Activated T-cell treated with anti-CD3 and anti-CD28 coated beads, Interleukin-2, amount 50 U/mL, for 4 hours (primary cell): ENCODE data around the gene TAB2. TPM values are rescaled to one million over a fixed set of nuclear protein-coding genes. Genes with fewer than 3 reads are reported as not detected.

ENCODE experiments used
- ATAC-seq, 2 donors: fragments of 200-7000 bp; cut with Tn5 transposase; one replicate each; pipeline ENCODE4 v1.10.0; 2021
- DNase-seq: peaks from one replicate; pipeline ENCODE4 v3.0.0-alpha.2; 2020
- H3K27me3 Mint-ChIP-seq: one replicate; pipeline ENCODE4 v1.8.0; 2021; ENCODE audit warnings: low read depth, mixed read lengths
- H3K36me3 Mint-ChIP-seq: one replicate; pipeline ENCODE4 v1.8.0; 2022; ENCODE audit warnings: mixed read lengths; ENCODE audit not compliant: insufficient read depth
- H3K4me1 Mint-ChIP-seq: one replicate; pipeline ENCODE4 v1.8.0; 2021; ENCODE audit warnings: low read depth, mixed read lengths
- H3K4me3 Mint-ChIP-seq: one replicate; pipeline ENCODE4 v1.8.0; 2021; ENCODE audit warnings: mild to moderate bottlenecking, moderate library complexity, mixed read lengths
- H3K9me3 Mint-ChIP-seq: one replicate; pipeline ENCODE4 v1.8.0; 2021; ENCODE audit warnings: mixed read lengths
- total RNA-seq, 3 donors: library from RNA; stranded (reverse); gene quantifications; one replicate each; pipeline ENCODE4 v1.2.1, GENCODE V29; 2021

TAB2 gene
- total RNA-seq, 3 donors from 2014 or later = 69.7 to 84.9 (median 77.4) TPM

DNA sequence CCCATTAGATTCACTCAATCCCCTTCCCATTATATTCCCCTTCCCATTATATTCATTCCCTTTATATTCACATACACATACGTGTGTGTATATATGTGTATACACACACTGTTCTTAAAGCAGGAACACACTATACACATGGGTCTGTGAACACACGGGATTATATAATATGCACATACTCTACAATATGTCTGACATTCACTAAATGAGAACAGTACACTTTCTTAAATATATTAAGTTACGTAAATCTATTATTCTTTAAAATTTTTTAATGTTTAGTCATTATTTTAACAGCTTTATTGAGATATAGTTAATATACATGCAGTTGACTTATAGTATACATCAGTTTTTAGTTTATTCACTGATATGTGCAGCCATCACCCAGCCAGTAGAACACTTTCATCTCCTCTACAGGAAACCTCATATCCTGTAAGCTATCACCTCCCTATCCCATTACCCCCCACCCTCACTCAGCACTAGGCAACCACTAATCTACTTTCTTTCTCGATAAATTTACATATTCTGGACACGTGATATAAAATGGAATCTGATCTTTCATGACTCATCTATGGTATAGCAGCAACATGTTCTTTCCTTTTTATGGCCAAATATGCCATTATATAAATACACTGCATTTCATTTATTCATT, 68.6 kb downstream of the TAB2 start:
- H3K36me3 Mint-ChIP-seq = peaks cover 57% of the 10 kb centered on the region
- peaks cover 13% of the 10 kb centered on the region for H3K9me3 Mint-ChIP-seq
- H3K27me3 Mint-ChIP-seq = no peaks in the 10 kb centered on the region
- H3K4me1 Mint-ChIP-seq = peaks cover 52% of the 10 kb centered on the region
- H3K4me3 Mint-ChIP-seq = no peak overlapping the region
- ATAC-seq = peak; percentile 30 to 54
- DNase-seq = no peak

DNA sequence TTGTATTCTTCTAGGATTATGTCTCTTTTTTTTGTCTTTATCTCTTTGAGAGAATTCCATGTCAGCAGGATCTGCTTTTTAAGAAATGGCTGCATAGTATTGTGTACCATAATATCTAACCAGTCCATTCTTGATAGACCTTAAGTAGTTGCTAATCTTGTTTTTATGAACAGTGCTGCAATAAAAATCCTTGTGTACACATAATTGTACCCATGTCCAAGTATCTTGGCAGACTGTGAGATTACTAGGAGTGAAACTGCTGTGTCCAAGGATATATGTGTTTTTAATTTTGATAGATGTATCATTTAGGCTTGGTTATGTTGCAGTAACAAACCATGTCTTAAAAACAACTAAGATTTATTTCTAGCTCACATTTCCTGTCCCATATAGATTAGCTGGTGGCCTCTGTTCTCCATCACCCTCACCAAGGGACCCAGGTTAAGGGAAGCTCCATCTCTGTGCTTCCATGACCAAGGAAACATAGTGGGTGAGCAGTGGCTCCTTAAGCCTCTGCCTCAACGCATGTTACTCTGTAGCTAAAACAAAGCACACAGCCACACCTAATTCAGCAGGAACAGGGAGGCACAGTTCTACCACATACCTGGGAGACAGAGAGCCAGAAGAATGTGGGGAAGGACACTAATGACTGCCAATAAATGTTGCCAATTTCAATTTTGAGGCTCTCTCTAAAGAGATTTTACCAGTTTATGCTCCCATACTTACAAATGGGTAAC, 70.4 kb downstream of the TAB2 start:
- Mint-ChIP-seq H3K4me1 (peaks cover 58% of the 10 kb centered on the region), H3K27me3 (no peaks in the 10 kb centered on the region), H3K9me3 (peaks cover 13% of the 10 kb centered on the region), H3K4me3 (no peak overlapping the region), H3K36me3 (peaks cover 58% of the 10 kb centered on the region)
- DNase-seq = no peak
- ATAC-seq = no peak

DNA sequence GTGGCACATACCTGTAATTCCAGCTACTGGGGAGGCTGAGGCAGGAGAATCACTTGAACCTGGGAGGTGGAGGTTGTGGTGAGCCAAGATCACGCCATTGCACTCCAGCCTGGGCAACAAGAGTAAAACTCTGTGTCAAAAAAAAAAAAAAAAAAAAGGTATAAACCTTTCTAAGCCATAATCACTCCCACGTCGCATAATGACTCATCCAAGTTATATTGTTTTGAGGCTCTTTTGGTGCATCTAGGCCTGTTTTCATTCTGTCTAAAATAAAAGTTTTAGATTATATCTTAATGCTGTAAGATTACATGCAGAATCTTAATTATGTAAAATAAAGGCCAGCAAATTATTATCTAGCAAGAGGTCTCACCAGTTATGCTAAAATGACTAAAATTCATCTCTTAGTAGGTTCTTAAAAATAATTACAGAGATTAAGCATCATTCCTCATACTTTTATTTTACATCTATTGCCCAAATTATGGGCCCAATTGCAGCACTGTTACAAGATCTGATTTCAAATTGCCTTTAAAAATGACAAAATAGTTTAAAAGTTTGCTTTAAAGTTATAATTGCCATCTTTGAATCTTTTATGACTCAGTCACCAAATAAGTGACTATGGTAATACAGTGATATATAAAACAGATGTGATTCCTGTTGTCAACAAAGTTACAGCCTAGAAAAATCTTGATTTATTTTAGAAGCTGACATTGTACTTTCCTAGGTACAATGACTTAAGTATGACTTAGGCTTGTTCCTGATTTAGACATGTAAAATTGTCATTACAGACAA, 72.2 kb downstream of the TAB2 start:
- Mint-ChIP-seq H3K4me1 (peaks cover 64% of the 10 kb centered on the region), H3K36me3 (peaks cover 50% of the 10 kb centered on the region), H3K4me3 (no peak overlapping the region), H3K27me3 (no peaks in the 10 kb centered on the region), H3K9me3 (peaks cover 13% of the 10 kb centered on the region)
- ATAC-seq (no peak), DNase-seq (no peak)

DNA sequence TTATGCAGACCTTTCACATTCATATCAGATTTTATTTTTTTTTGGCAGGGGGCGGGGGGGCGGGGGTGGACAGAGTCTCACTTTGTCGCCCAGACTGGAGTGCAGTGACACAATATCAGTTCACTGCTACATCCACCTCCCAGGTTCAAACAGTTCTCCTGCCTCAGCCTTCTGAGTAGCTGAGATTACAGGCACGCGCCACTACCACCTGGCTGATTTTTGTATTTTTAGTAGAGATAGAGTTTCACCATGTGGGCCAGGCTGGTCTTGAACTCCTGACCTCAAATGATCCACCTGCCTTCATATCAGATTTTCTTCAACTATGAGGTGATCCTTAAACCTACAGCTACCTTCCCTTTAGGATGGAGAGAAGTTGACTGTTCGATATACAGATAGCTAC, 74.6 kb downstream of the TAB2 start:
- peaks cover 65% of the 10 kb centered on the region for H3K4me1 Mint-ChIP-seq
- H3K4me3 Mint-ChIP-seq = no peak overlapping the region
- no peak for ATAC-seq

DNA sequence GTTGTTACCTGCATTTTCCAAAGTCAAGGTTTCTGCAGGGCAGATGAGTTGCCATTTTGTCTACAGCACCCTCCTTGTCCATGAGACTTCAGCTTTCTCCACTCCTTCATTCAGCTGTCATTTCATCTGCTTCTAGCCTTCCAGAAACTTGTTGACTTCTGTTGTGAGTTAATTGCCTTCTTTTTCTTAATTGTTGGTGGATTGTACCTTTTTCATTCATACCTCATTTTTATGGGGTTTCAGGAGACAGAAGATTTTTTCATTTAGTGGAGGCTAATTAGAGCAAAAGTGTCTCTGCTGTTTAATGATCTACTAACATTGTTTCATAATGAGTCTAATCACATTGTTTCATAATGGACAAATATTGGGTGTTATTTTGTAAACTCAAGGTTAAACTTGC, 75.0 kb downstream of the TAB2 start:
- Mint-ChIP-seq H3K9me3 (no peaks in the 10 kb centered on the region), H3K36me3 (peaks cover 50% of the 10 kb centered on the region), H3K4me3 (no peak overlapping the region), H3K4me1 (peaks cover 67% of the 10 kb centered on the region), H3K27me3 (no peaks in the 10 kb centered on the region)
- ATAC-seq (no peak), DNase-seq (no peak)

More for the DNA sequence above, 74.6 kb downstream of the TAB2 start:
- Mint-ChIP-seq H3K36me3 (peaks cover 49% of the 10 kb centered on the region), H3K9me3 (peaks cover under 1% of the 10 kb centered on the region), H3K27me3 (no peaks in the 10 kb centered on the region)
- DNase-seq = no peak

DNA sequence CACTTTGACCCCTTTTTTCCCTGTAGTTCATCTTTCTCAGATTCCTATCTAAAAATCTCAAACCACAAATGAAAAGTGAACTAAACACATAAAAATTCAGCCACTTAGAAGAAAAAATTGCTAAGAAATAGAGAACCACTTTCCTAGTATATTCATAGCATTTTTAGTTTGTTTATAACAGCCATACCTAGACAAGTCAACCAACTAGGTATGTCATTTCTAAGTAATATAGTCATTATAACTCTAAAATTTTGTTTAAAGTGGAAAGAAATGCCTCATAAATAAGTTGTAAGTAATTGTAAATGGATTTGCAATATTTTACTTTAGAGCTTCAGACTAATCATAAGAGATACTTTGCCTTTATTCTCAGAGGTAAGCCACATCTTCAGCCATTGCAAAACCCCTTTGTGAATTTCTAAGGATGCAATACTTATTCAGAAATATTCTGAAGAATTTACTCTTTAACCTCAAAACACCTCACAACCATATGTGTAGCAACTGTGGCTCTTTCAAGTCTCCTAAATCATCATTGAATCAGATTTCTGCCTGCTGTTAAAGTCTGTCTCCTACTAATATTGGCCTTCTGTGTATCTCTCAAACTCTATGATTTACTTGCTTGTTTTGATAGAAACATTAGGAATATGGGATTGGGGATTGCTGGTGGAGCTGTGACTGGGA, 75.6 kb downstream of the TAB2 start:
- no peak overlapping the region for H3K4me3 Mint-ChIP-seq
- DNase-seq = no peak
- no peaks in the 10 kb centered on the region for H3K9me3 Mint-ChIP-seq
- ATAC-seq = peak; percentile 56 to 67
- H3K27me3 Mint-ChIP-seq = no peaks in the 10 kb centered on the region
- peaks cover 52% of the 10 kb centered on the region for H3K36me3 Mint-ChIP-seq
- H3K4me1 Mint-ChIP-seq = peaks cover 67% of the 10 kb centered on the region

DNA sequence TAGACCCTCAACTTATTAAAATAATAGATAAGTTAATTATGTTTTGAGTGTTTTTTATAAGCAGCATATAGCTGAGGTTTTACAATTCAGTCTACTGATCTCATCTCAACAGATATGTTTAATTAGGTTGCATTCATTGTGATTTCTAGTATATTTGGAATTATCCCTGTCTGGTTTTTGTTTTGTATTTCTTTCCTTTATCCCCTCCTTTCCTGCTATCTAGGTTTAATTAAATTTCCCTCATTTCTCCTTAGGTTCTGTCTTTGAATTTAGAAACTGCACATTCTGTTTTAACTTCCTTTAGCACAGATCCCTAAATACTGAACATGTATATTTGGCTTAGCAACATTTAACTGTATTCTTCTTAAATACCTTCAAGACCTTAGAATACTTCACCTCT, 77.7 kb downstream of the TAB2 start:
- Mint-ChIP-seq H3K36me3 (peaks cover 57% of the 10 kb centered on the region), H3K27me3 (no peaks in the 10 kb centered on the region), H3K9me3 (no peaks in the 10 kb centered on the region), H3K4me3 (no peak overlapping the region), H3K4me1 (peaks cover 60% of the 10 kb centered on the region)
- DNase-seq (no peak), ATAC-seq (no peak)

DNA sequence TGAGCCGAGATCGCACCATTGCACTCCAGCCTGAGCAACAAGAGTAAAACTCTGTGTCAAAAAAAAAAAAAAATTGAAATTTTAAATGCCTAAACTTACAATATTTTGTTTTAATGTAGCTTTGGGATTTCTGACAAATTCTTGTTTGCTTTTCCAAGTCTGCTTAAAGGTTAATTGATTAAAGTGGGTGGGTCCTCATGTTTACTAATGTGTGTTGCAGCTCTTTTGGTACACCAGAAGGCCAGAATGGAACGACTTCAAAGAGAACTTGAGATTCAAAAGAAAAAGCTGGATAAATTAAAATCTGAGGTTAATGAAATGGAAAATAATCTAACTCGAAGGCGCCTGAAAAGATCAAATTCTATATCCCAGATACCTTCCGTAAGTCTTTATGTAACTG, 79.9 kb downstream of the TAB2 start:
- Mint-ChIP-seq H3K27me3 (no peaks in the 10 kb centered on the region), H3K4me1 (peaks cover 42% of the 10 kb centered on the region), H3K9me3 (no peaks in the 10 kb centered on the region), H3K36me3 (peaks cover 55% of the 10 kb centered on the region), H3K4me3 (no peak overlapping the region)
- ATAC-seq (no peak), DNase-seq (no peak)

DNA sequence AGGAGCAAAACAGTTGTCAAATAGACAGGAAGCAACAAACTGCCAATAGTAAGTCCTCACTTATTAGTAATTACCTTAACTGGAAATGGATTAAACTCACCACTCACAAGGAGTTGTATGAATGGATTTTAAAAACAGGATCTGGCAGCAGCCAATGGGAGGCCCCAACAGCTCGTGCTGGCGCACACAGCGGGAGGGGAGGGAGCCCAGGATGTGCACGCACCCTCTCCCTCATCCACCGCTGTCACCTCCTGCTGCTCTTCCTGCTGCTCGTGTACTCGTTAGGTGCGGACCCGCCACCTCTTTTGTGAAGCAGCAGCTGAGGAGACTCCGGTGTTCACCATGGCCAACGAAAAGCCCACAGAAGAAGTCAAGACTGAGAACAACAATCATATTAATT, 82.5 kb downstream of the TAB2 start, which contains the start of gene SUMO4:
Gene SUMO4, plus strand, starts transcription at position 213 of the 400 bp plus-strand sequence. Its CDS starts 130 bp downstream, at position 343.
- no peaks in the 10 kb centered on the region for H3K27me3 Mint-ChIP-seq
- H3K4me3 Mint-ChIP-seq = no peak within 1 kb of the TSS
- H3K4me1 Mint-ChIP-seq = peaks cover 29% of the 10 kb centered on the region
- ATAC-seq = no peak
- peaks cover 65% of the 10 kb centered on the region for H3K36me3 Mint-ChIP-seq
- DNase-seq = no peak
- H3K9me3 Mint-ChIP-seq = no peaks in the 10 kb centered on the region

DNA sequence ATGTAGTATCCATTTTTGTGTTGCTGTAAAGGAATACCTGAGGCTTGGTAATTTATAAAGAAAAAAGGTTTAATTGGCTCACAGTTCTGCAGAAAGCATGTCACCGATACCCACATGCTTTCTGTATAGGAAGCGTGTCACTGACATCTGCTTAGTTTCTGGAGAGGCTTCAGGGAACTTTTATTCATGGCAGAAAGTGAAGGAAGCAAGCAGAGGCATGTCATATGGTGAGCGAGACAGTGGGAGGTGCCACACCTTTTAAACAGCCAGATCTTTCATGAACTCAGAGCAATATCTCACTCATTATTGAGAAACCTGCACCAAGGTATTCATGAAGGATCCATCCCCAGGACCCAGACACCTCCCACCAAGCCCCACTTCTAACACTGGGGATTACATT, 86.0 kb downstream of the TAB2 start:
- Mint-ChIP-seq H3K4me3 (no peak overlapping the region), H3K36me3 (peaks cover 52% of the 10 kb centered on the region), H3K27me3 (no peaks in the 10 kb centered on the region), H3K4me1 (peaks cover 23% of the 10 kb centered on the region), H3K9me3 (no peaks in the 10 kb centered on the region)
- ATAC-seq (peak in 1 of 2 donors; percentile 46), DNase-seq (no peak)

DNA sequence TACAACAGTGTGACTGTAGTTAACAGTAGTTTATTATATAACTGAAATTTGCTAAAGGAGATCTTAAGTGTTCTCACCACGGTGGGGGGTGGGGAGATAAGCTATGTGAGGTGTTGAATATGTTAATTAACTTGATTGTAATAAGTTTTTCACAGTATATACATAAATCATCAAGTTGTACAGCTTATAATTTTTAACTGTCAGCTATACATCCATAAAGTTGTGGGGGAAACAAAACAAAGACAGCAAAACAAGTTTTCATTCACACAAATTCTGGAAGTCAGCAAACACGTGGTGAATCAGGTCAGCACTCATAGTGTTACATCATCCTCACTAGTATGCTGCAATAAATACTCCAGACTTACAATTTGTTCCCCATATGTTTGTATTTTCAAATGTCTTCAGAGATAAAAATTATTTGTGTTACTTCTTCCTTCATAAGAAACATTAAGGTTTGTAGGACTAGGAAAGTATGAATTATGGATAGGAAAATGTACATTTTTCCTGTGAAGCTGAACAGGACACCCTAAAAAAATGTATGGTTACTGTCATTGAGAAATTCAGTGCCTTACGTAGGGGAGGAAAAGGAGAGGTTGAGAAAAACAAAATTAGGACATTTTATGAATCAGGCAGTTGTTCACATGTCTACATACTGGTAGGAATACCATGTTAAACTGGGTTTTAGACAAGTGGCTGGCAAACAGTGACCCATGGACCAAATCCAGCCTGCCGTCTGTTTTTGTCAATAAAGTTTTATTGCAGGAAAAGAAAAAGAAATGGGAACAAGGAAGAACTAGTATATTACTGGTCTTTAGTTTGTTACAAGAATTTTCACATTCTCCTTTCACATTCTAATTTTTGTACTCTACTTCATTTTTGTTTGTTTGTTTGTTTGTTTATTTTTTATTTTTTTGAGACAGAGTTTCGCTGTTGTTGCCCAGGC, 88.6 kb downstream of the TAB2 start:
- no peak overlapping the region for H3K4me3 Mint-ChIP-seq
- DNase-seq = no peak
- H3K27me3 Mint-ChIP-seq = no peaks in the 10 kb centered on the region
- H3K9me3 Mint-ChIP-seq = no peaks in the 10 kb centered on the region
- ATAC-seq = peak in 1 of 2 donors; percentile 10
- H3K4me1 Mint-ChIP-seq = peaks cover 23% of the 10 kb centered on the region
- peaks cover 57% of the 10 kb centered on the region for H3K36me3 Mint-ChIP-seq

DNA sequence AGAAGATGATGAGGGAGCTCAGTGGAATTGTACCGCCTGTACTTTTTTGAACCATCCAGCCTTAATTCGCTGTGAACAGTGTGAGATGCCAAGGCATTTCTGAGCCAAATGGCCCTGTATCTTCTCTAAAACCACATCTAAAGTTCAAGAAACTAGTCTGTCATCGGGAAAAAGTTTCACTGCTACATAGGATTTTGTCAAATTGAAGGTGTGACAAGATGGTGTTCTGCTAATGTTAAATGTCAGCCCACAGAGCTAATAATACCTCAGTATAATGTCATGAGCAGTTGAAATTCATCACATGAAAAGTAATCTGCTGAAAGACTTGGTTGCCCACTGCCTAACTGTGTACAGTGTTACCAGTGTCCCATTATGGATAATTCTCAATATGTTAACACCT, 92.1 kb downstream of the TAB2 start:
- no peaks in the 10 kb centered on the region for H3K9me3 Mint-ChIP-seq
- H3K36me3 Mint-ChIP-seq = peaks cover 39% of the 10 kb centered on the region
- peaks cover 18% of the 10 kb centered on the region for H3K4me1 Mint-ChIP-seq
- H3K27me3 Mint-ChIP-seq = no peaks in the 10 kb centered on the region
- DNase-seq (no peak), ATAC-seq (peak in 1 of 2 donors; percentile 30)
- no peak overlapping the region for H3K4me3 Mint-ChIP-seq

DNA sequence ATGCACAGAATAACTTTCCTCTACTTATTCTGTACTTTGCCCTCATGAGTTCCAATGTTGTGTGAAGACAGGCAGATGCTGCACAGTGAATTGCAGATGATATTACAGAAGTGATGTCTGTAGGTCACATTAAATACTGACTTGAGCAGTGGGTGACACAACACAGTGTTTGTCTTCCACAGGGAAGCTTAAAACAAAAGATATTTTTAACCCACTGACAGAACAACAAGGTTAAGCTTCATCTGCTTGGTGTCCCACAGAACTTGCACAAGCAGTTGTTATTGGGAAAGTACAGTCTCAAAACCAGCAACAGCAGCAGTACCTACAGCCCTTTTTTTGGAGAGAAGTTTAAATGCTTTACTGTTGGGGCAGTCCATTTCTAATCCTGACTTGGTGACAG, 93.0 kb downstream of the TAB2 start:
- H3K4me3 Mint-ChIP-seq = no peak overlapping the region
- H3K4me1 Mint-ChIP-seq = peaks cover 10% of the 10 kb centered on the region
- DNase-seq (no peak), ATAC-seq (no peak)
- peaks cover 4% of the 10 kb centered on the region for H3K9me3 Mint-ChIP-seq
- H3K36me3 Mint-ChIP-seq = peaks cover 36% of the 10 kb centered on the region
- H3K27me3 Mint-ChIP-seq = no peaks in the 10 kb centered on the region
